GM21576 (cell line): ENCODE data around the gene CEP78.

Source experiments
- ATAC-seq: cut with Tn5 transposase; IDR thresholded peaks from one replicate; pipeline ENCODE4 v1.9.1; 2021; ENCODE audit warnings: mild to moderate bottlenecking, moderate library complexity; ENCODE audit not compliant: unreplicated experiment

CEP78 gene

GRCh38 chr9:78306222-78307076 is 70.6 kb downstream of the CEP78 start:
- no peak for ATAC-seq

GRCh38 chr9:78307360-78307759 is 71.5 kb downstream of the CEP78 start:
- ATAC-seq = no peak

- no peak for ATAC-seq
These were observed 73.2 kb downstream of the CEP78 start for GRCh38 chr9:78309066-78309465.

- no peak for ATAC-seq
These were observed 75.2 kb downstream of the CEP78 start for GRCh38 chr9:78311075-78311474.

- no peak for ATAC-seq
These were observed 76.1 kb downstream of the CEP78 start for GRCh38 chr9:78311886-78312524.

GRCh38 chr9:78314550-78314949 is 78.7 kb downstream of the CEP78 start:
- ATAC-seq = no peak

- ATAC-seq = no peak
These were observed 79.3 kb downstream of the CEP78 start for GRCh38 chr9:78314953-78315870.

- no peak for ATAC-seq
These were observed 80.5 kb downstream of the CEP78 start for GRCh38 chr9:78316166-78316892.

GRCh38 chr9:78319197-78320029 is 83.5 kb downstream of the CEP78 start:
- no peak for ATAC-seq

GRCh38 chr9:78320030-78320693 is 84.3 kb downstream of the CEP78 start:
- ATAC-seq = no peak

- ATAC-seq = no peak
These were observed 85.1 kb downstream of the CEP78 start for GRCh38 chr9:78320875-78321496.

- no peak for ATAC-seq
These were observed 85.6 kb downstream of the CEP78 start for GRCh38 chr9:78321505-78321904.

- ATAC-seq = no peak
These were observed 88.3 kb downstream of the CEP78 start for GRCh38 chr9:78324068-78324650.

GRCh38 chr9:78324682-78325081 is 88.8 kb downstream of the CEP78 start:
- no peak for ATAC-seq

- no peak for ATAC-seq
These were observed 89.5 kb downstream of the CEP78 start for GRCh38 chr9:78325343-78325742.

GRCh38 chr9:78325846-78326360 is 90.0 kb downstream of the CEP78 start:
- no peak for ATAC-seq

GRCh38 chr9:78326564-78326963 is 90.7 kb downstream of the CEP78 start:
- ATAC-seq = no peak
